ENCODE data around the gene STYXL1. TPM values are rescaled to one million over a fixed set of nuclear protein-coding genes. Genes with fewer than 3 reads are reported as not detected.
A peak's percentile ranks its signal among the peaks of the same experiment; 100 is the strongest.

STYXL1 gene
- total RNA-seq, 1 experiment from 2014 or later, result 42.3 TPM

DNA sequence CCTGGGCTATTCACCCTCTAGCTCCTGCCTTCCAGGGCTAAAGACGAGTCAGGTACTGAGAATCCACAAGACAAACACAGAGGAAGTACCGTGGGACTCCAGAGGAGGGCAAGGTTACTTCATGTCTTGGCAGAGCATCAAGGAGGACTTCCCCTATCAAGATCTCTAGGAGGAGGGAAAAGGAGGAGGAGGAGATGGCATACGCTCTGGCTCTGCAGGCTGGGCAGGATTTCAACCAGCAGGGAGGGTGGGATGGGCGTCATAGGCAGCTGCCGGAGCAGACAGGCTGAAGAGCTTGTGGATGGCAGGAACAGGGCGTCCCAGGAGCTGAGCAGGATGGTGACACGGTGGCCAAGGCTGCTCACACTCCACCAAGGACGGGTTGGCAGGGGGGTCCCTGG, 21.4 kb upstream of the STYXL1 start:
- BruUV-seq (replicated peaks), result no TSS peak
- Mint-ChIP-seq H3K27ac (ENCODE audit: unreplicated experiment) (no peak overlapping the region), H3K4me3 (ENCODE audit: unreplicated experiment) (no peak overlapping the region), H3K27me3 (ENCODE audit: insufficient read depth, unreplicated experiment) (no peaks in the 10 kb centered on the region), H3K9me3 (ENCODE audit: unreplicated experiment) (no peaks in the 10 kb centered on the region), H3K4me1 (ENCODE audit: low read depth, unreplicated experiment) (no peaks in the 10 kb centered on the region), H3K36me3 (ENCODE audit: insufficient read depth, unreplicated experiment) (peaks cover 25% of the 10 kb centered on the region)
- peak; percentile 55 to 57 for DNase-seq
- ChIA-PET POLR2A (no interaction called here), CTCF (interaction anchor here (0.5 to 2.0 kb wide), 8 partner anchors 11 to 194 kb away, joined by 3 to 12 read pairs (median 6); partner anchors contain the start of genes MDH2 and STYXL1)
- intact Hi-C loops (cut with micrococcal nuclease; ENCODE audit: unreplicated experiment), result loop anchor here (1.0 kb wide), 1 partner anchor 61 kb away; no protein-coding TSS in a partner anchor
- no peaks in the 10 kb centered on the region for H3K27me3 ChIP-seq (replicated peaks; ENCODE audit: control insufficient read depth, insufficient read depth, low read length)
- no peaks in the 10 kb centered on the region for H3K9me3 ChIP-seq
- TF ChIP-seq, protein P1, sequence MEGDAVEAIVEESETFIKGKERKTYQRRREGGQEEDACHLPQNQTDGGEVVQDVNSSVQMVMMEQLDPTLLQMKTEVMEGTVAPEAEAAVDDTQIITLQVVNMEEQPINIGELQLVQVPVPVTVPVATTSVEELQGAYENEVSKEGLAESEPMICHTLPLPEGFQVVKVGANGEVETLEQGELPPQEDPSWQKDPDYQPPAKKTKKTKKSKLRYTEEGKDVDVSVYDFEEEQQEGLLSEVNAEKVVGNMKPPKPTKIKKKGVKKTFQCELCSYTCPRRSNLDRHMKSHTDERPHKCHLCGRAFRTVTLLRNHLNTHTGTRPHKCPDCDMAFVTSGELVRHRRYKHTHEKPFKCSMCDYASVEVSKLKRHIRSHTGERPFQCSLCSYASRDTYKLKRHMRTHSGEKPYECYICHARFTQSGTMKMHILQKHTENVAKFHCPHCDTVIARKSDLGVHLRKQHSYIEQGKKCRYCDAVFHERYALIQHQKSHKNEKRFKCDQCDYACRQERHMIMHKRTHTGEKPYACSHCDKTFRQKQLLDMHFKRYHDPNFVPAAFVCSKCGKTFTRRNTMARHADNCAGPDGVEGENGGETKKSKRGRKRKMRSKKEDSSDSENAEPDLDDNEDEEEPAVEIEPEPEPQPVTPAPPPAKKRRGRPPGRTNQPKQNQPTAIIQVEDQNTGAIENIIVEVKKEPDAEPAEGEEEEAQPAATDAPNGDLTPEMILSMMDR (IDR thresholded peaks at IDR 0.05; ENCODE audit: insufficient read depth in 1 of 2, low read depth in 1 of 2, low read length in 1 of 2, severe bottlenecking in 1 of 2, unreplicated experiment in 1 of 2), result peak in 1 of 2 experiments; percentile 46
- peaks cover 1% of the 10 kb centered on the region for H3K36me3 ChIP-seq (ENCODE audit: control insufficient read depth, insufficient read depth, low read length)
- H3K4me3 ChIP-seq (ENCODE audit: low read depth, low read length), result no peak overlapping the region
- H3K4me1 ChIP-seq, result no peaks in the 10 kb centered on the region

DNA sequence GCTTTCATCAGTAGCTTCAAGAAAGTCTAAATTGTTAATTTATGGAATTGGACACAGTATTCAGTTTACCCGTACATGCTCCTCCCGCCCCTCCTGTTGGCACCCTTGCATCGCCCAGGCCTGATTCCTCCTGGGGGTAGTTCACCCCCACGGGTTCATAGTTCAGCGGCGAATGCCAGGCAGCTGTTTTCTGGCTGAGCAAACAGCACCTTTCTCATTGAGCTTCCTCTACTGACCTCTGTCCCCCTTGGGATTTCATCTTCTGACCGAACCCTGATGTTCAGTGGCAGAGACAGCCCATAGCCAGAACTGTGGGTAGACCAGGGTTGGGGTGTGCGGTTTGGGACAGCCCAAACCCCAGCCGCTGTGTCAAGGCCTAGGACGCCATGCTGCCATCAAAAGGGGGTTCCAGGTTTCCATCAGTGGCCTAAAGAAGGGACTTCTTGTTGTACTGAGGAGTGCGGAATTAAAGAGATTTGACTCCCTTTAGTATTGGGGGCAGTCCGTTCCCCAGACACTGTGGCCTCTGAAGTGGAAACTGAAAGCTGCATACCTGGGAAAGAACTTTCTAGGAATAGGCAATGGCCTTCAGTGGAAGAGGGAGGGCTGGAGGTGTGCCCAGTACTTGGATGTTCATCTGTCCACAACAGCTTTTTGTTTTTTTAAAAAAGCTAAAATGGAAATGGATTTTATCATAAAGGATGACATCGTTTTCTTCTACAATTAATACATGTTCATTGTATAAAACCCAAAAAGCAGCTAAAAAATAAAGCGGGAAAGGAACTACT, 19.1 kb upstream of the STYXL1 start:
- Mint-ChIP-seq H3K27me3 (ENCODE audit: insufficient read depth, unreplicated experiment) (no peaks in the 10 kb centered on the region), H3K4me1 (ENCODE audit: low read depth, unreplicated experiment) (no peaks in the 10 kb centered on the region), H3K4me3 (ENCODE audit: unreplicated experiment) (no peak overlapping the region), H3K9me3 (ENCODE audit: unreplicated experiment) (no peaks in the 10 kb centered on the region), H3K36me3 (ENCODE audit: insufficient read depth, unreplicated experiment) (peaks cover 48% of the 10 kb centered on the region), H3K27ac (ENCODE audit: unreplicated experiment) (no peak overlapping the region)
- no TSS peak for BruUV-seq (replicated peaks)
- Histone ChIP-seq H3K4me3 (ENCODE audit: low read depth, low read length) (no peak overlapping the region), H3K9me3 (no peaks in the 10 kb centered on the region), H3K27me3 (replicated peaks; ENCODE audit: control insufficient read depth, insufficient read depth, low read length) (no peaks in the 10 kb centered on the region), H3K4me1 (no peaks in the 10 kb centered on the region), H3K36me3 (ENCODE audit: control insufficient read depth, insufficient read depth, low read length) (peaks cover 1% of the 10 kb centered on the region)
- no peak for DNase-seq
- ChIA-PET CTCF (interaction anchor here (0.5 kb wide), 1 partner anchor 327 kb away, joined by 8 read pairs; no protein-coding TSS in a partner anchor), POLR2A (no interaction called here)
- intact Hi-C loops (cut with micrococcal nuclease; ENCODE audit: unreplicated experiment), result no loop called here
- TF ChIP-seq, protein P1 (IDR thresholded peaks at IDR 0.05; ENCODE audit: insufficient read depth in 1 of 2, low read depth in 1 of 2, low read length in 1 of 2, severe bottlenecking in 1 of 2, unreplicated experiment in 1 of 2), result no peak

DNA sequence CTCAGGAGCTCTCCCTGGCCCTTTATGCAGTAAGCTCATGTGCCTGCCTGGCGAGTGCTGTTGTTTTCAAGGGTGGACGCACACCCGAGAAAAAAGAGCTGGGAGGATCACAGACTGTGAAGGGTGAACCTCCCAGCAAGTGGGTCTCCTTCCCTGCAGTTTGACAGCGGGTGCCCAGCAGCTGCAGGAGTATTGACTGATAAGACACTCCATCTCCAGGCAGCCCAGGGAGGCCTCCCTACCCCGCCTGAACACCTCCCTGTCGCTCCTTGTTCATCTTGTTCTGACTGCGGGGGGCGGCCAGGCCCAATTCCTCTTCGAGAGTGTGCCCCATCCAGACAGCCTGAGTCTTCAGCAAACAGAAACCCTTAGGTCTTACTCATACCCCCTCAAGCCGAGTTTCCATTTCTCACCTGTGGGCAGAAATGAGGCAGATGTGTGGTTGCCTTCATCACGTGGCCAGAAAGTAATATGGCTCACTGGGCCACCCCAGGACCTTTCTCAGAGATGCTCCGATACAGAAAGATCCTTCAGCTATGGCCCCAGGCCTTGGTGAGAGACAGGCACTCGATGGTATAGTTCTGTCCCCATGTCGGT, 17.3 kb upstream of the STYXL1 start:
- POLR2A ChIA-PET, result no interaction called here
- H3K36me3 ChIP-seq (ENCODE audit: control insufficient read depth, insufficient read depth, low read length), result peaks cover 1% of the 10 kb centered on the region
- no peak overlapping the region for H3K4me3 ChIP-seq (ENCODE audit: low read depth, low read length)
- Mint-ChIP-seq H3K36me3 (ENCODE audit: insufficient read depth, unreplicated experiment) (peaks cover 64% of the 10 kb centered on the region), H3K4me3 (ENCODE audit: unreplicated experiment) (no peak overlapping the region), H3K27ac (ENCODE audit: unreplicated experiment) (no peak overlapping the region), H3K9me3 (ENCODE audit: unreplicated experiment) (no peaks in the 10 kb centered on the region), H3K27me3 (ENCODE audit: insufficient read depth, unreplicated experiment) (no peaks in the 10 kb centered on the region), H3K4me1 (ENCODE audit: low read depth, unreplicated experiment) (no peaks in the 10 kb centered on the region)
- H3K27me3 ChIP-seq (replicated peaks; ENCODE audit: control insufficient read depth, insufficient read depth, low read length), result no peaks in the 10 kb centered on the region
- no peaks in the 10 kb centered on the region for H3K9me3 ChIP-seq
- TF ChIP-seq, protein P1 (IDR thresholded peaks at IDR 0.05; ENCODE audit: insufficient read depth in 1 of 2, low read depth in 1 of 2, low read length in 1 of 2, severe bottlenecking in 1 of 2, unreplicated experiment in 1 of 2), result no peak
- BruUV-seq (replicated peaks), result no TSS peak
- CTCF ChIA-PET, result no interaction called here
- intact Hi-C loops (cut with micrococcal nuclease; ENCODE audit: unreplicated experiment), result no loop called here
- no peak for DNase-seq
- no peaks in the 10 kb centered on the region for H3K4me1 ChIP-seq
